IMR-90 (cell line): ENCODE data around the gene ARID4B. TPM values are rescaled to one million over a fixed set of nuclear protein-coding genes. Genes with fewer than 3 reads are reported as not detected.

Experiments used
- ATAC-seq: fragments of 200-7000 bp; cut with Tn5 transposase; 2 replicates; pipeline ENCODE4 v1.9.1; 2020; ENCODE audit warnings: low read depth, mild to moderate bottlenecking, moderate library complexity
- BruUV-seq: library from RNA; stranded (reverse); fragments of 400-500 nt; replicated peaks from 2 replicates; lab custom pipeline; 2021; lab: Mats Ljungman, UMichigan
- CTCF ChIA-PET: fragments of 300-600 bp; formaldehyde crosslinking; extraction: SDS; loops from one replicate; lab custom pipeline; 2021; ENCODE audit warnings: antibody characterized with exemption; lab: Yijun Ruan, JAX
- POLR2A ChIA-PET: fragments of 300-600 bp; sonication (Branson Sonifier 250); formaldehyde crosslinking; loops from one replicate; lab custom pipeline; 2022; ENCODE audit warnings: antibody characterized with exemption; ENCODE audit not compliant: unreplicated experiment; lab: Charles Lee
- DNase-seq: peaks from one replicate; pipeline ENCODE4 v3.0.0; 2013
- H2AFZ ChIP-seq: replicated peaks from 2 replicates; pipeline ENCODE3; 2013; ENCODE audit warnings: low read length, mild to moderate bottlenecking; ENCODE audit not compliant: poor library complexity
- H2AK5ac ChIP-seq: 2 replicates; pipeline ENCODE4 v1.6.1; 2013; ENCODE audit warnings: low read depth, low read length, inconsistent platforms
- H2AK9ac ChIP-seq: replicated peaks from 2 replicates; pipeline ENCODE3; 2013; ENCODE audit warnings: mild to moderate bottlenecking, low read depth, low read length, moderate library complexity; ENCODE audit not compliant: poor library complexity
- H2BK120ac ChIP-seq: 2 replicates; pipeline ENCODE4 v1.6.1; 2013; ENCODE audit warnings: low read depth, low read length, inconsistent platforms
- H2BK15ac ChIP-seq: 3 replicates; pipeline ENCODE4 v1.6.1; 2013; ENCODE audit warnings: low read depth, low read length, inconsistent platforms
- H2BK20ac ChIP-seq: 2 replicates; pipeline ENCODE4 v1.6.1; 2013; ENCODE audit warnings: low read depth, mild to moderate bottlenecking, inconsistent platforms, low read length, moderate library complexity
- H2BK5ac ChIP-seq: 2 replicates; pipeline ENCODE4 v1.6.1; 2013; ENCODE audit warnings: mild to moderate bottlenecking, low read depth, low read length, inconsistent platforms; ENCODE audit not compliant: poor library complexity, severe bottlenecking
- H3K14ac ChIP-seq: replicated peaks from 2 replicates; pipeline ENCODE4 v1.6.1; 2013; ENCODE audit warnings: low read depth, low read length, inconsistent platforms
- H3K18ac ChIP-seq: 2 replicates; pipeline ENCODE4 v1.6.1; 2013; ENCODE audit warnings: low read depth, low read length, control low read depth
- H3K23ac ChIP-seq: 2 replicates; pipeline ENCODE4 v1.6.1; 2013; ENCODE audit warnings: low read depth, low read length, inconsistent platforms
- H3K27ac ChIP-seq: 2 replicates; pipeline ENCODE4 v1.5.1; 2013; ENCODE audit warnings: mild to moderate bottlenecking, control low read depth, low read length; ENCODE audit not compliant: insufficient read depth
- H3K27me3 ChIP-seq: 2 replicates; pipeline ENCODE4 v1.6.1; 2013; ENCODE audit warnings: low read length; ENCODE audit not compliant: control insufficient read depth, insufficient read depth
- H3K36me3 ChIP-seq: 2 replicates; pipeline ENCODE4 v1.6.1; 2013; ENCODE audit warnings: low read length, mixed read lengths; ENCODE audit not compliant: control insufficient read depth, insufficient read depth
- H3K4ac ChIP-seq: 2 replicates; pipeline ENCODE4 v1.6.1; 2013; ENCODE audit warnings: low read depth, low read length, inconsistent platforms
- H3K4me1 ChIP-seq: 2 replicates; pipeline ENCODE4 v1.6.1; 2013; ENCODE audit warnings: low read length, mixed read lengths; ENCODE audit not compliant: control insufficient read depth, insufficient read depth
- H3K4me2 ChIP-seq: 2 replicates; pipeline ENCODE4 v1.6.1; 2013; ENCODE audit warnings: low read depth, mild to moderate bottlenecking, control low read depth, low read length, moderate library complexity
- H3K4me3 ChIP-seq: 2 replicates; pipeline ENCODE4 v1.5.1; 2013; ENCODE audit warnings: low read depth, mild to moderate bottlenecking, control low read depth, low read length, moderate library complexity; ENCODE audit not compliant: insufficient read depth
- H3K56ac ChIP-seq: 2 replicates; pipeline ENCODE4 v1.6.1; 2013; ENCODE audit warnings: low read length, inconsistent platforms; ENCODE audit not compliant: insufficient read depth; ENCODE audit errors: extremely low read depth
- H3K79me1 ChIP-seq, 2 experiments: 2 replicates each; pipeline ENCODE4 v1.6.1; 2013; ENCODE audit warnings: low read length in 2 of 2, inconsistent platforms in 1 of 2, low read depth in 1 of 2
- H3K9ac ChIP-seq: 2 replicates; pipeline ENCODE4 v1.6.1; 2013; ENCODE audit warnings: low read depth, low read length, control low read depth
- H3K9me1 ChIP-seq: 2 replicates; pipeline ENCODE4 v1.6.1; 2013; ENCODE audit warnings: low read length, inconsistent platforms; ENCODE audit not compliant: insufficient read depth
- H3K9me3 ChIP-seq: 2 replicates; pipeline ENCODE4 v1.6.1; 2013; ENCODE audit warnings: low read length; ENCODE audit not compliant: control insufficient read depth, insufficient read depth
- H4K20me1 ChIP-seq: 2 replicates; pipeline ENCODE4 v1.6.1; 2013; ENCODE audit warnings: low read length, inconsistent platforms; ENCODE audit not compliant: insufficient read depth
- H4K5ac ChIP-seq: 2 replicates; pipeline ENCODE4 v1.6.1; 2013; ENCODE audit warnings: mild to moderate bottlenecking, low read depth, low read length, control low read depth
- H4K8ac ChIP-seq, 2 experiments: 2 replicates each; pipeline ENCODE4 v1.6.1; 2013; ENCODE audit warnings: low read depth in 2 of 2, low read length in 2 of 2, control low read depth in 1 of 2, inconsistent platforms in 1 of 2
- H4K91ac ChIP-seq: 2 replicates; pipeline ENCODE4 v1.6.1; 2013; ENCODE audit warnings: low read depth, low read length, inconsistent platforms; ENCODE audit not compliant: insufficient read depth
- BHLHE40 ChIP-seq: fragments of 150-350 bp; IDR thresholded peaks from 2 replicates; pipeline ENCODE4 v1.6.1; 2016; ENCODE audit warnings: mild to moderate bottlenecking, low read depth, low read length
- CEBPB ChIP-seq: IDR thresholded peaks from 2 replicates; pipeline ENCODE4 v1.6.1; 2012; ENCODE audit warnings: low read depth, low read length, improper control_type of control experiment
- CHD1 ChIP-seq: IDR thresholded peaks from 2 replicates; pipeline ENCODE4 v1.6.1; 2012; ENCODE audit warnings: low read depth, low read length, improper control_type of control experiment
- MXI1 ChIP-seq: IDR thresholded peaks from 2 replicates; pipeline ENCODE4 v1.6.1; 2012; ENCODE audit warnings: low read depth, mild to moderate bottlenecking, low read length, moderate library complexity, borderline replicate concordance
- RCOR1 ChIP-seq: IDR thresholded peaks from 2 replicates; pipeline ENCODE4 v1.6.1; 2012; ENCODE audit warnings: mild to moderate bottlenecking, low read length, improper control_type of control experiment; ENCODE audit not compliant: insufficient replicate concordance
- WGBS, 2 experiments: methylation state at CpG; one replicate each; pipeline versions ENCODE4 v1.1.5 to v1.1.7; 2013; ENCODE audit warnings: missing lambda C conversion rate in 2 of 2; ENCODE audit not compliant: insufficient read length in 1 of 2; ENCODE audit errors: extremely low coverage in 2 of 2; 5-methylcytosine and 5-hydroxymethylcytosine counted together
- dilution Hi-C: fragments of 300-500 bp; cut with HindIII; formaldehyde crosslinking; loops from one replicate; pipeline ENCODE4 v1.14.3; 2018; ENCODE audit warnings: low sequenced_read_pairs; ENCODE audit not compliant: unreplicated experiment
- in situ Hi-C: fragments of 300-500 bp; cut with MboI; formaldehyde crosslinking; loops from 3 replicates; pipeline ENCODE4 v1.14.3; 2019; ENCODE audit warnings: low sequenced_read_pairs, inconsistent platforms, mixed read lengths
- intact Hi-C: fragments of 100-400 bp; cut with micrococcal nuclease; formaldehyde crosslinking; loops from 2 replicates; pipeline ENCODE4 v1.10.0; 2022
- polyA plus RNA-seq, 3 experiments: library from polyadenylated mRNA; depleted of rRNA; stranded (reverse); fragments of >200 nt; gene quantifications; 2 replicates each; pipeline ENCODE4 v1.2.3, GENCODE V29; 2012; ENCODE audit warnings: low replicate concordance in 1 of 3
- total RNA-seq: library from RNA; depleted of rRNA; stranded (reverse); fragments of >200 nt; gene quantifications from 2 replicates; pipeline ENCODE4 v1.2.3, GENCODE V29; 2012
- TF ChIP-seq, protein P1 (sequence below): fragments of 150-350 bp; IDR thresholded peaks from 2 replicates; pipeline ENCODE4 v1.6.1; 2016; ENCODE audit warnings: low read depth, mild to moderate bottlenecking, low read length, moderate library complexity, borderline replicate concordance
- TF ChIP-seq, protein P2 (sequence below): conservative IDR thresholded peaks from 2 replicates; pipeline ENCODE4 v1.5.1; 2012; ENCODE audit warnings: mild to moderate bottlenecking, low read depth, low read length, improper control_type of control experiment

ARID4B gene
- total and polyA plus RNA-seq, 2 of the 4 experiments (the other 2 are of a cell fraction), result 8.5 to 16.0 TPM

DNA sequence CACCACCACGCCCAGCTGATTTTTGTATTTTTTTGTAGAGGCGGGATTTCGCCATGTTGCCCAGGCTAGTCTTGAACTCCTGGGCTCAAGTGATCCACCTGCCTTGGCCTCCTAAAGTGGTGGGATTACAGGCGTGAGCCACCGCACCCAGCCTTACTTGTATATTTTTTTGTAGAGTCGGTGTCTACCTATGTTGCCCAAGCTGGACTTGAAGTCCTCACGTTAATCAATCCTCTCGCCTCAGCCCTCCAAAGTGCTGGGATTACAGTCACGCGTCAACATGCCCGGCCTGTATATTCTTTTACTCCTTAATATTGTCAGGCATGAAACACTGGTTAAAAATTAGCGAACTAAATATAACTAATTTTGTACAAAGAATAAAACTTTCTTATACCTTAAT lies 193.8 kb downstream of the ARID4B start:
- TF ChIP-seq, protein P1, sequence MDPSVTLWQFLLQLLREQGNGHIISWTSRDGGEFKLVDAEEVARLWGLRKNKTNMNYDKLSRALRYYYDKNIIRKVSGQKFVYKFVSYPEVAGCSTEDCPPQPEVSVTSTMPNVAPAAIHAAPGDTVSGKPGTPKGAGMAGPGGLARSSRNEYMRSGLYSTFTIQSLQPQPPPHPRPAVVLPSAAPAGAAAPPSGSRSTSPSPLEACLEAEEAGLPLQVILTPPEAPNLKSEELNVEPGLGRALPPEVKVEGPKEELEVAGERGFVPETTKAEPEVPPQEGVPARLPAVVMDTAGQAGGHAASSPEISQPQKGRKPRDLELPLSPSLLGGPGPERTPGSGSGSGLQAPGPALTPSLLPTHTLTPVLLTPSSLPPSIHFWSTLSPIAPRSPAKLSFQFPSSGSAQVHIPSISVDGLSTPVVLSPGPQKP, result no peak
- TF ChIP-seq, protein P2, sequence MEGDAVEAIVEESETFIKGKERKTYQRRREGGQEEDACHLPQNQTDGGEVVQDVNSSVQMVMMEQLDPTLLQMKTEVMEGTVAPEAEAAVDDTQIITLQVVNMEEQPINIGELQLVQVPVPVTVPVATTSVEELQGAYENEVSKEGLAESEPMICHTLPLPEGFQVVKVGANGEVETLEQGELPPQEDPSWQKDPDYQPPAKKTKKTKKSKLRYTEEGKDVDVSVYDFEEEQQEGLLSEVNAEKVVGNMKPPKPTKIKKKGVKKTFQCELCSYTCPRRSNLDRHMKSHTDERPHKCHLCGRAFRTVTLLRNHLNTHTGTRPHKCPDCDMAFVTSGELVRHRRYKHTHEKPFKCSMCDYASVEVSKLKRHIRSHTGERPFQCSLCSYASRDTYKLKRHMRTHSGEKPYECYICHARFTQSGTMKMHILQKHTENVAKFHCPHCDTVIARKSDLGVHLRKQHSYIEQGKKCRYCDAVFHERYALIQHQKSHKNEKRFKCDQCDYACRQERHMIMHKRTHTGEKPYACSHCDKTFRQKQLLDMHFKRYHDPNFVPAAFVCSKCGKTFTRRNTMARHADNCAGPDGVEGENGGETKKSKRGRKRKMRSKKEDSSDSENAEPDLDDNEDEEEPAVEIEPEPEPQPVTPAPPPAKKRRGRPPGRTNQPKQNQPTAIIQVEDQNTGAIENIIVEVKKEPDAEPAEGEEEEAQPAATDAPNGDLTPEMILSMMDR, result no peak
- no peak for TF ChIP-seq MXI1
- no peak for TF ChIP-seq CHD1
- TF ChIP-seq RCOR1, result no peak
- no peak for TF ChIP-seq CEBPB
- TF ChIP-seq BHLHE40, result no peak
- H3K14ac ChIP-seq, result no peak overlapping the region
- H2BK120ac ChIP-seq, result no peak overlapping the region
- H3K36me3 ChIP-seq, result peaks cover 33% of the 10 kb centered on the region
- no peak overlapping the region for H2BK20ac ChIP-seq
- H2AFZ ChIP-seq, result no peak overlapping the region
- no peak overlapping the region for H3K18ac ChIP-seq
- BruUV-seq, result no TSS peak
- peaks cover 5% of the 10 kb centered on the region for H3K4me1 ChIP-seq
- ChIA-PET POLR2A (no interaction called here), CTCF (no interaction called here)
- H3K9ac ChIP-seq, result no peak overlapping the region
- H3K4ac ChIP-seq, result no peak overlapping the region
- H3K56ac ChIP-seq, result no peak overlapping the region
- H4K20me1 ChIP-seq, result no peaks in the 10 kb centered on the region
- ATAC-seq (no peak), DNase-seq (no peak)
- no peak overlapping the region for H2AK9ac ChIP-seq
- no peak overlapping the region for H2AK5ac ChIP-seq
- dilution Hi-C loops (no loop called here), intact Hi-C loops (no loop called here), in situ Hi-C loops (no loop called here)
- H3K9me3 ChIP-seq, result no peaks in the 10 kb centered on the region
- peaks cover 17 to 24% of the 10 kb centered on the region in 2 experiments for H3K79me1 ChIP-seq
- H4K8ac ChIP-seq, result no peak overlapping the region
- no peaks in the 10 kb centered on the region for H3K27me3 ChIP-seq
- WGBS, 2 experiments, result 80% methylated on average over 4 of the region's 12 CpGs; no CpG with 5 or more reads in 1 of the 2 experiments
- no peak overlapping the region for H4K5ac ChIP-seq
- peaks cover 3% of the 10 kb centered on the region; the same call in 1 of the 2 replicates for H3K9me1 ChIP-seq
- H3K4me3 ChIP-seq, result no peak overlapping the region
- no peak overlapping the region for H3K4me2 ChIP-seq
- no peak overlapping the region for H4K91ac ChIP-seq
- no peak overlapping the region for H2BK15ac ChIP-seq
- no peak overlapping the region for H2BK5ac ChIP-seq
- no peak overlapping the region for H3K27ac ChIP-seq
- H3K23ac ChIP-seq, result no peak overlapping the region
